Cardiac fibroblast (primary cell): ENCODE results near the gene CEP78.
"Not testable (repeated sequence)": the region's sequence is repeated elsewhere in the genome, so short reads cannot be mapped to it uniquely, and the experiment has no call there.

Experiments used
- DNase-seq, 2 donors: peaks; one replicate each; pipeline versions ENCODE4 v3.0.0 to v3.0.0-alpha.2; 2010; ENCODE audit warnings: low read depth in 2 of 2
- H3K4me3 ChIP-seq, 2 donors: replicated peaks in 1 of 2; 1 replicate in 1 of 2; 2 replicates in 1 of 2; pipeline ENCODE4 v1.5.1; 2011; ENCODE audit warnings: low read depth in 2 of 2, low read length in 2 of 2, mild to moderate bottlenecking in 2 of 2, moderate library complexity in 1 of 2
- TF ChIP-seq, protein P1 (sequence below): IDR thresholded peaks from one replicate; pipeline ENCODE4 v1.5.1; 2011; ENCODE audit warnings: low read depth, mild to moderate bottlenecking, low read length, inconsistent platforms

Gene CEP78

DNA sequence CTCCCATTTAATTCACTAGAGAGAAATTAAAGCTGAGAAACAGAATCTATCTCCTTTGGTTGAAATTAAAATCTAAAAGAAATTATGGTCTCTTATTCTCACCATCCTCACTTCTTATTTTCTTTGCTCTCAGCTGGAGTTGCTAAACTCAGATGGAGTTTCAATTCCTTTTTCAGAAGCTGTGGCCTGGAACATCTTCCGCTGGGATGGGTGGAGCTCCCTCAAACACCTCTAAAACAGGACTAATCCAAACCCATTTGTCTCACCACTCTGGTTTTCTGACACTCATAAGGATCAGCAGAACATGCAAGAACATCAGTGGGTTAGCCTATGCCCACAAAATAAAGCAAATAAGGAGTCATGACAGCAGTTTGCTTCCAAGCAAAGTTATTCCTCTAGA lies 39.6 kb upstream of the CEP78 start:
- TF ChIP-seq, protein P1, sequence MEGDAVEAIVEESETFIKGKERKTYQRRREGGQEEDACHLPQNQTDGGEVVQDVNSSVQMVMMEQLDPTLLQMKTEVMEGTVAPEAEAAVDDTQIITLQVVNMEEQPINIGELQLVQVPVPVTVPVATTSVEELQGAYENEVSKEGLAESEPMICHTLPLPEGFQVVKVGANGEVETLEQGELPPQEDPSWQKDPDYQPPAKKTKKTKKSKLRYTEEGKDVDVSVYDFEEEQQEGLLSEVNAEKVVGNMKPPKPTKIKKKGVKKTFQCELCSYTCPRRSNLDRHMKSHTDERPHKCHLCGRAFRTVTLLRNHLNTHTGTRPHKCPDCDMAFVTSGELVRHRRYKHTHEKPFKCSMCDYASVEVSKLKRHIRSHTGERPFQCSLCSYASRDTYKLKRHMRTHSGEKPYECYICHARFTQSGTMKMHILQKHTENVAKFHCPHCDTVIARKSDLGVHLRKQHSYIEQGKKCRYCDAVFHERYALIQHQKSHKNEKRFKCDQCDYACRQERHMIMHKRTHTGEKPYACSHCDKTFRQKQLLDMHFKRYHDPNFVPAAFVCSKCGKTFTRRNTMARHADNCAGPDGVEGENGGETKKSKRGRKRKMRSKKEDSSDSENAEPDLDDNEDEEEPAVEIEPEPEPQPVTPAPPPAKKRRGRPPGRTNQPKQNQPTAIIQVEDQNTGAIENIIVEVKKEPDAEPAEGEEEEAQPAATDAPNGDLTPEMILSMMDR, result no peak
- no peak overlapping the region for H3K4me3 ChIP-seq
- no peak for DNase-seq

DNA sequence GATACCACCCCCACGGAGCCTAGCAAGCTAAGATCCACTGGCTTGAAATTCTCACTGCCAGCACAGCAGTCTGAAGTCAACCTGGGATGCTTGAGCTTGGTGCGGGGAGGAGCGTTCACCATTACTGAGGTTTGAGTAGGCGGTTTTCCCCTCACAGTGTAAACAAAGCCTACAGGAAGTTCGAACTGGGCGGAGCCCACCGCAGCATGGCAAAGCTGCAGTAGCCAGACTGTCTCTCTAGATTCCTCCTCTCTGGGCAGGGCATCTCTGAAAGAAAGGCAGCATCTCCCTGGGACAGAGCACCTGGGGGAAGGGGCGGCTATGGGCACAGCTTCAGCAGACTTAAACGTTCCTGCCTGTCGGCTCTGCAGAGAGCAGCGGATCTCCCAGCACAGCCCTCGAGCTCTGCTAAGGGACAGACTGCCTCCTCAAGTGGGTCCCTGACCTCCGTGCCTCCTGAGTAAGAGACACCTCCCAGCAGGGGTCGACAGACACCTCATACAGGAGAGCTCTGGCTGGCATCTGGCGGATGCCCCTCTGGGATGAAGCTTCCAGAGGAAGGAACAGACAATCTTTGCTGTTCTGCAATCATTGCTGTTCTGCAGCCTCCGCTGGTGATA lies 34.6 kb upstream of the CEP78 start:
- not testable (repeated sequence) for H3K4me3 ChIP-seq
- peak in 1 of 2 donors; percentile 22 for DNase-seq

DNA sequence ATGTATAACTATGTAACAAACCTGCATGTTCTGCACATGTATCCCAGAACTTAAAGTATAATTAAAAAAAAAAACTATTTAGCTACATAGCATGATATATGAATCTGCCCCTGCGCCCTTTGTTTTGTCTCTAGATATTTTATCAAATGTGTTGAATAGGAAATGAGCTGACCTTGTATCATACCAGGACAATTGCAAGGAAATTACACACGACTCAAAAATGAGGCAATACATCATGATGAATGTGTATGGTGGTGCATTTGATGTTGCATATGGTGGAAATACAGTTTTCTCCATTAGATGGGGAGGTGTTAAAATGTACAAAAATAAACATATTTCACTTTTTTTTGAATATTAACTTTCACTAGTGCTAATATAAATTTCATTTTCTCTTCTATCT lies 28.6 kb upstream of the CEP78 start:
- H3K4me3 ChIP-seq, result no peak overlapping the region
- TF ChIP-seq, protein P1, result no peak
- peak in 1 of 2 donors; percentile 50 for DNase-seq

GRCh38 chr9:78207901-78208300 lies 28.0 kb upstream of the CEP78 start:
- TF ChIP-seq, protein P1, result no peak
- no peak for DNase-seq

GRCh38 chr9:78209127-78209526 lies 26.7 kb upstream of the CEP78 start:
- no peak for DNase-seq
- H3K4me3 ChIP-seq, result no peak overlapping the region
- TF ChIP-seq, protein P1, result no peak

More at GRCh38 chr9:78207901-78208300, 28.0 kb upstream of the CEP78 start:
- no peak overlapping the region for H3K4me3 ChIP-seq

- no peak for DNase-seq
- H3K4me3 ChIP-seq, result no peak overlapping the region
- TF ChIP-seq, protein P1, result no peak
Observed at GRCh38 chr9:78210841-78211301, 25.0 kb upstream of the CEP78 start.

GRCh38 chr9:78212868-78213267 lies 23.0 kb upstream of the CEP78 start:
- TF ChIP-seq, protein P1, result no peak
- no peak overlapping the region for H3K4me3 ChIP-seq
- DNase-seq, result peak in 1 of 2 donors; percentile 6
